Thymus (tissue), 14 donors: ENCODE results near the gene CCNQ. TPM values are rescaled to one million over a fixed set of nuclear protein-coding genes. Genes with fewer than 3 reads are reported as not detected.

ENCODE experiments used
- DNase-seq, 9 donors: peaks; one replicate each; pipeline ENCODE4 v3.0.0-alpha.2; 2013; ENCODE audit warnings: low spot score in 9 of 9, low read depth in 6 of 9, missing footprints in 1 of 9
- H3K27ac ChIP-seq, 2 donors: one replicate each; pipeline ENCODE4 v1.5.1; 2013; ENCODE audit warnings: control low read depth in 1 of 2, low read depth in 1 of 2, low read length in 1 of 2, mild to moderate bottlenecking in 1 of 2, moderate library complexity in 1 of 2
- H3K27me3 ChIP-seq, 2 donors: one replicate each; pipeline ENCODE4 v1.5.1; 2013; ENCODE audit warnings: low read length in 1 of 2; ENCODE audit not compliant: control insufficient read depth in 2 of 2, insufficient read depth in 1 of 2
- H3K36me3 ChIP-seq, 2 donors: one replicate each; pipeline ENCODE4 v1.5.1; 2013; ENCODE audit warnings: low read length in 1 of 2, mild to moderate bottlenecking in 1 of 2, moderate library complexity in 1 of 2; ENCODE audit not compliant: control insufficient read depth in 2 of 2, insufficient read depth in 2 of 2
- H3K4me1 ChIP-seq, 2 donors: one replicate each; pipeline ENCODE4 v1.5.1; 2013; ENCODE audit warnings: low read length in 2 of 2; ENCODE audit not compliant: control insufficient read depth in 2 of 2, insufficient read depth in 2 of 2
- H3K4me3 ChIP-seq, 2 donors: one replicate each; pipeline ENCODE4 v1.5.1; 2013; ENCODE audit warnings: low read length in 2 of 2, control low read depth in 1 of 2, mild to moderate bottlenecking in 1 of 2
- H3K9me3 ChIP-seq, 2 donors: one replicate each; pipeline ENCODE4 v1.5.1; 2013; ENCODE audit warnings: low read length in 1 of 2, mild to moderate bottlenecking in 1 of 2; ENCODE audit not compliant: control insufficient read depth in 2 of 2, insufficient read depth in 1 of 2
- WGBS: extraction: QIAGEN DNeasy Blood & Tissue Kit; methylation state at CpG from one replicate; pipeline ENCODE4 v1.1.7; 2013; 5-methylcytosine and 5-hydroxymethylcytosine counted together
- long read RNA-seq, 10 donors: transcript quantifications; one replicate each; lab custom pipeline, GENCODE V29; 2026
- polyA plus RNA-seq: library from polyadenylated mRNA; stranded (reverse); fragments of 200-250 nt; gene quantifications from one replicate; pipeline ENCODE4 v1.2.3, GENCODE V29; 2013
- total RNA-seq: library from RNA; stranded (reverse); fragments of 120-200 nt; gene quantifications from one replicate; pipeline ENCODE4 v1.2.4, GENCODE V29; 2013
- donor health status: healthy.

The CCNQ gene
- total RNA-seq (21.1 TPM), polyA plus RNA-seq (28.4 TPM)
- long read RNA-seq, donor 1, partial matches to known transcripts, result 0 of 2 reads
- long read RNA-seq, donor 1, other reads (novel, unspliced or antisense), result 0 of 2 reads
- long read RNA-seq, donor 2, transcript CCNQ-204 (5 exons, 1,306 nt), result major isoform, 7 of 14 reads
- long read RNA-seq, donor 2, partial matches to known transcripts, result 0 of 14 reads
- long read RNA-seq, donor 2, other reads (novel, unspliced or antisense), result 0 of 14 reads
- long read RNA-seq, donor 3, transcript CCNQ-204 (5 exons, 1,306 nt), result major isoform, 7 of 11 reads
- long read RNA-seq, donor 3, partial matches to known transcripts, result 0 of 11 reads
- long read RNA-seq, donor 3, other reads (novel, unspliced or antisense), result 0 of 11 reads
- long read RNA-seq, donor 4, partial matches to known transcripts, result 0 of 2 reads
- long read RNA-seq, donor 4, other reads (novel, unspliced or antisense), result 0 of 2 reads
- long read RNA-seq, donor 5, transcript CCNQ-202 (5 exons, 1,164 nt), result major isoform, 7 of 13 reads
- long read RNA-seq, donor 5, partial matches to known transcripts, result 0 of 13 reads
- long read RNA-seq, donor 5, other reads (novel, unspliced or antisense), result 0 of 13 reads
- long read RNA-seq, donor 6, partial matches to known transcripts, result 0 of 2 reads
- long read RNA-seq, donor 6, other reads (novel, unspliced or antisense), result 0 of 2 reads
- long read RNA-seq, donor 7, partial matches to known transcripts, result 0 of 9 reads
- long read RNA-seq, donor 7, other reads (novel, unspliced or antisense), result 0 of 9 reads
- long read RNA-seq, donor 8, result 0 reads
- long read RNA-seq, donor 9, partial matches to known transcripts, result 0 of 3 reads
- long read RNA-seq, donor 9, other reads (novel, unspliced or antisense), result 0 of 3 reads
- long read RNA-seq, donor 10, partial matches to known transcripts, result 0 of 4 reads
- long read RNA-seq, donor 10, other reads (novel, unspliced or antisense), result 0 of 4 reads

- peaks cover 4 to 16% of the 10 kb centered on the region in 2 donors for H3K36me3 ChIP-seq
- peak within 1 kb of the TSS; percentile 68 to 69 for H3K4me3 ChIP-seq
- no peaks in the 10 kb centered on the region for H3K9me3 ChIP-seq
- DNase-seq, result peak in 2 of 9 donors; percentile 14 to 38
- under 1% methylated on average over 71 of the region's 79 CpGs for WGBS
- H3K4me1 ChIP-seq, result peaks cover 0 to 13% of the 10 kb centered on the region in 2 donors
- H3K27me3 ChIP-seq, result no peaks in the 10 kb centered on the region
- H3K27ac ChIP-seq, result peak within 1 kb of the TSS in 1 of 2 donors; percentile 18
These were observed at the start of gene CCNQ for GRCh38 chrX:153598541-153599191. CCNQ (minus strand) TSS chrX:153599139; CDS start chrX:153599073, 66 bp downstream.

- no peak for DNase-seq
- no peak overlapping the region for H3K4me3 ChIP-seq
These were observed 48.8 kb upstream of the CCNQ start for GRCh38 chrX:153647461-153648357.

GRCh38 chrX:153646620-153647373, 47.9 kb upstream of the CCNQ start, which contains the start of gene DUSP9:
DUSP9 (plus strand) TSS chrX:153647203; CDS start chrX:153647954, 751 bp downstream.
- peaks cover 60 to 79% of the 10 kb centered on the region in 2 donors for H3K27me3 ChIP-seq
- no peak for DNase-seq

More at GRCh38 chrX:153647461-153648357, 48.8 kb upstream of the CCNQ start:
- Histone ChIP-seq H3K36me3 (no peaks in the 10 kb centered on the region), H3K27ac (no peak overlapping the region), H3K9me3 (peaks cover 0 to 21% of the 10 kb centered on the region in 2 donors), H3K27me3 (peaks cover 55 to 74% of the 10 kb centered on the region in 2 donors), H3K4me1 (peaks cover 0 to 12% of the 10 kb centered on the region in 2 donors)
- WGBS, result 8% methylated on average over 84 of the region's 85 CpGs

GRCh38 chrX:153645921-153646488, 47.1 kb upstream of the CCNQ start:
- H3K27me3 ChIP-seq, result peaks cover 63 to 85% of the 10 kb centered on the region in 2 donors
- WGBS, result 75% methylated on average over 10 of the region's 10 CpGs
- DNase-seq, result no peak

More at GRCh38 chrX:153646620-153647373, 47.9 kb upstream of the CCNQ start, which contains the start of gene DUSP9:
- Histone ChIP-seq H3K4me3 (peak within 1 kb of the TSS in 1 of 2 donors; percentile 18), H3K9me3 (peaks cover 0 to 22% of the 10 kb centered on the region in 2 donors), H3K36me3 (no peaks in the 10 kb centered on the region), H3K27ac (no peak within 1 kb of the TSS), H3K4me1 (peaks cover 0 to 14% of the 10 kb centered on the region in 2 donors)
- WGBS, result 6% methylated on average over 52 of the region's 53 CpGs

GRCh38 chrX:153645151-153645550, 46.2 kb upstream of the CCNQ start:
- 54% methylated on average over 6 of the region's 6 CpGs for WGBS
- Histone ChIP-seq H3K36me3 (no peaks in the 10 kb centered on the region), H3K4me1 (peaks cover 0 to 23% of the 10 kb centered on the region in 2 donors), H3K27ac (no peak overlapping the region), H3K9me3 (peaks cover 0 to 22% of the 10 kb centered on the region in 2 donors), H3K4me3 (no peak overlapping the region), H3K27me3 (peaks cover 65 to 93% of the 10 kb centered on the region in 2 donors)
- no peak for DNase-seq

More at GRCh38 chrX:153645921-153646488, 47.1 kb upstream of the CCNQ start:
- Histone ChIP-seq H3K27ac (no peak overlapping the region), H3K9me3 (peaks cover 0 to 22% of the 10 kb centered on the region in 2 donors), H3K4me3 (no peak overlapping the region), H3K36me3 (no peaks in the 10 kb centered on the region), H3K4me1 (peaks cover 0 to 22% of the 10 kb centered on the region in 2 donors)

GRCh38 chrX:153644356-153645125, 45.6 kb upstream of the CCNQ start:
- WGBS, result 9% methylated on average over 45 of the region's 46 CpGs
- Histone ChIP-seq H3K27ac (no peak overlapping the region), H3K4me3 (no peak overlapping the region), H3K36me3 (no peaks in the 10 kb centered on the region), H3K4me1 (peaks cover 0 to 23% of the 10 kb centered on the region in 2 donors), H3K9me3 (peaks cover 0 to 22% of the 10 kb centered on the region in 2 donors), H3K27me3 (peaks cover 65 to 95% of the 10 kb centered on the region in 2 donors)
- DNase-seq, result no peak
